Left cardiac atrium (tissue), 4 donors: ENCODE measurements around the gene ATG101. TPM values are rescaled to one million over a fixed set of nuclear protein-coding genes. Genes with fewer than 3 reads are reported as not detected.

Source experiments
- ATAC-seq, 2 donors: fragments of 200-7000 bp; cut with Tn5 transposase; one replicate each; pipeline ENCODE4 v1.9.1; 2020; ENCODE audit warnings: mild to moderate bottlenecking in 2 of 2, moderate library complexity in 2 of 2
- DNase-seq: peaks from one replicate; pipeline ENCODE4 v3.0.0-alpha.2; 2020
- intact Hi-C, 2 donors: fragments of 100-400 bp; cut with DNase I; formaldehyde crosslinking; loops; one replicate each; pipeline versions ENCODE4 v1.14.1 to v1.15.1; 2022 to 2023
- total RNA-seq, 2 donors: library from RNA; stranded (reverse); fragmentation: NEBNext Ultra II Directional; extraction: Animal tissue kit (Norgen Biotek cat#: 25700); gene quantifications; one replicate each; pipeline ENCODE4 v1.2.1, GENCODE V29; 2021
- donor health status: DM: no; HTN: yes; CAD: no.
- donor health status: DM: no; HTN: yes; CAD: no; lungs with severe emphysema.
- donor health status: DM: yes; HTN: yes; CAD: no.
- donor health status: Dilated cardiomyopathy.

The ATG101 gene
- total RNA-seq, 2 donors from 2014 or later: 25.2 to 28.7 TPM

- intact Hi-C loops: loop anchor here in 1 of 2 donors (5.0 to 10.0 kb wide), 2 partner anchors 40 to 117 kb away; partner anchors contain the start of gene TAMALIN
- peak; percentile 28 to 45 for ATAC-seq
- peak; percentile 72 for DNase-seq
These were observed 52.2 kb downstream of the ATG101 start for GRCh38 chr12:52121824-52122539.

- ATAC-seq (no peak), DNase-seq (no peak)
- intact Hi-C loops: loop anchor here in 1 of 2 donors (5.0 to 10.0 kb wide), 2 partner anchors 40 to 118 kb away; partner anchors contain the start of gene TAMALIN
These were observed 52.7 kb downstream of the ATG101 start for GRCh38 chr12:52122540-52122871.

DNA sequence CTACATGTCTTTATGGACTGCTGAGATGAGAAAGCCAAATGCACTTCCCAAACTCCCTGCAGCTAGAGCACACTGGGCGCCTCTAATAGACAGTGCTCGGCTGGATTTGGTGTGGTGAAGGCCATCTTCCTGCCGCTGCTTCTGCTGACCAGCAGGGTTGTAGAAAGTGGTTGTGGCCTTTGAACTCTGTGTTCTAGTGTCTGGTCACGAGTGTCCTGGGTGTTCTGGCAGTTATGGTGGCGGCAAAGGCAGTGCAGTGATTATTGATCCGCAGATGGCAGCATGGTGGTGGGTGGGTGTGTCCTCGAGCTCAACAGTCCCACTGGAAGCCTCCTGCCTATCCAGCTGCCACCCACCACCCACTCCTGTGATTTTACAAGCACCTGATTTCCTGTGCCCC, 53.1 kb downstream of the ATG101 start:
- ATAC-seq: no peak
- DNase-seq: no peak
- intact Hi-C loops: loop anchor here in 1 of 2 donors (5.0 to 10.0 kb wide), 2 partner anchors 41 to 118 kb away; partner anchors contain the start of gene TAMALIN

DNA sequence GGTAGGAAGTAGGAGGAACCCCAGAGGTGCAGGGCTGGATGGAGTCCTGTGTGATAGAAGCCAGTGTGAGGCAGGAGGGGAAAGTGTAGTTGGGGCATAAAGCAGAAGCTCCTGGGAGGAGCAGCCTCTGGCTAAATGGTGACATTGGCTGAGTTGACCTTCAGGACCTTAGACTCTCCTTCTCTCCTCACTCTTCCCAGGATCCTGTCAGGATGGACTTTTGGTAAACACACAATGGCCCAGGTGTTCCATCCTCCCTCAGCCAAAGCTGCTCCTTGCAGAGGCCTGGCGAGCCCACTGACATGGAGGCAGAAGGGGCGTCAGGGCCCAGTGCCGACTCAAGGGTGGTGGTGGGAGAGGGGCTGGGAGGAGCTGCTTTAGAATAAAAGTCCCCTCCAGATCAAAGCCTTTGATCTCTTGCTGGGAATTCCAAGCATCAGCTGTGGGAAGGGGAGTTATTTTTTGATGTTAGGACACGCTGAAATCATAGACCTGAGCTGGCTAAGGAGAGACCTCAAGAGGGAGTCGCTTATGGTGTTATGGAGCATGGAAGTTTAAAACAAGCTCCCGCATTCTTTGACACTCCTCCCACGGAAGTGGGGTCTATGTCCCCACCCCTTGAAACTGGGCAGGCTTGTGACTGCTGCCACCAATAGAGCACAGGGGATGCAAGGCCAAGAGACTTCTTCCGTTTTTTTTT, 53.9 kb downstream of the ATG101 start:
- no peak for ATAC-seq
- intact Hi-C loops: loop anchor here in 1 of 2 donors (5.0 to 10.0 kb wide), 2 partner anchors 41 to 119 kb away; partner anchors contain the start of gene TAMALIN
- DNase-seq: no peak

DNA sequence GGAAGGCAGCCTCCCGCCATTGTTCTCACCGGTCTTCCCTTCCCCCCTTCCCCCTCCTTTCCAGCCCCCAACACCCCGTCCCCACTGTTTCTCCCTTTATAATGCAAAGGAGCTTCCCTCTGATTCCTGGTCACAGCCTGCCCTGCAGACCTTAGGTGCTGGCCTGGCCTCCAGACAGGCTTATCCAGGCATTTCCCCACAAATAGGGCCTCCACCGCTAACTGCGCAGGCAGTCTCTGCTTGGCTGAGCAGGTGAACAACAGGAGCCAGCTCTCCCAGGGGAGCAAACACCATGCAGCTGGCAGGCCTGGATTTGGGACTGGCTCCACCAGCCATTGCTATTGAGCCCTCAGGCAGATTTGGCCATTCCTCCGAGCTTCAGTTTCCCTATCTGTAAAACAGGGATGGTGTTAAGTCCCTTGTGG, 55.7 kb downstream of the ATG101 start:
- intact Hi-C loops: loop anchor here in 1 of 2 donors (10.0 kb wide), 1 partner anchor 121 kb away; the partner anchor contains the start of gene TAMALIN
- ATAC-seq (no peak), DNase-seq (no peak)

- no peak for ATAC-seq
- intact Hi-C loops: loop anchor here in 1 of 2 donors (10.0 kb wide), 1 partner anchor 121 kb away; the partner anchor contains the start of gene TAMALIN
- DNase-seq: no peak
These were observed 56.3 kb downstream of the ATG101 start for GRCh38 chr12:52126050-52126604.

Other genes with a start within 250 kb of the ATG101 start
- gene FIGNL2, start 221.3 kb upstream of the ATG101 start, total RNA-seq: under 1 TPM; 0.39 to 0.47 TPM
- not detected for gene ANKRD33, start 181.9 kb upstream of the ATG101 start, total RNA-seq
- 10 to 100 TPM; 44.0 to 65.2 TPM for gene ACVRL1, start 162.5 kb upstream of the ATG101 start, total RNA-seq
- gene ACVR1B, start 118.3 kb upstream of the ATG101 start, total RNA-seq: 10 to 100 TPM; 13.0 to 19.3 TPM
- gene TAMALIN, start 63.0 kb upstream of the ATG101 start, total RNA-seq: 10 to 100 TPM; 25.3 to 44.0 TPM
- gene NR4A1, start 18.5 kb upstream of the ATG101 start, total RNA-seq: 100 to 1,000 TPM in 1 of 2 donors, 10 to 100 TPM in 1; 85.6 to 172 TPM
- under 1 TPM in 1 of 2 donors, not detected in 1; 0.27 TPM for gene SMIM41, start 9.7 kb downstream of the ATG101 start, total RNA-seq
- gene KRT80, start 122.0 kb downstream of the ATG101 start, total RNA-seq: under 1 TPM in 1 of 2 donors, not detected in 1; 0.44 TPM
- 10 to 100 TPM in 1 of 2 donors, 1 to 10 TPM in 1; 1.0 to 34.3 TPM for gene KRT7, start 163.3 kb downstream of the ATG101 start, total RNA-seq
- gene KRT86, start 204.7 kb downstream of the ATG101 start, total RNA-seq: not detected
- not detected for gene KRT81, start 221.6 kb downstream of the ATG101 start, total RNA-seq